Muscle layer of duodenum (tissue), 2 donors: ENCODE measurements around the gene TCF4.

ENCODE experiments used
- H3K27ac ChIP-seq: one replicate; pipeline ENCODE4 v1.7.0; 2013; ENCODE audit warnings: mild to moderate bottlenecking, low read length
- H3K27me3 ChIP-seq: one replicate; pipeline ENCODE4 v1.7.0; 2013; ENCODE audit warnings: low read depth, mild to moderate bottlenecking, control low read depth, low read length
- H3K36me3 ChIP-seq, 2 donors: one replicate each; pipeline ENCODE4 v1.7.0; 2013; ENCODE audit warnings: low read length in 2 of 2, control low read depth in 1 of 2, mild to moderate bottlenecking in 1 of 2; ENCODE audit not compliant: insufficient read depth in 2 of 2, control insufficient read depth in 1 of 2
- H3K4me1 ChIP-seq, 2 donors: one replicate each; pipeline ENCODE4 v1.7.0; 2013; ENCODE audit warnings: low read length in 2 of 2, mild to moderate bottlenecking in 2 of 2, control low read depth in 1 of 2, moderate library complexity in 1 of 2; ENCODE audit not compliant: insufficient read depth in 2 of 2, control insufficient read depth in 1 of 2
- H3K4me3 ChIP-seq, 2 donors: one replicate each; pipeline ENCODE4 v1.7.0; 2013; ENCODE audit warnings: low read length in 2 of 2, low read depth in 1 of 2, mild to moderate bottlenecking in 1 of 2
- H3K9me3 ChIP-seq, 2 donors: one replicate each; pipeline ENCODE4 v1.7.0; 2013; ENCODE audit warnings: low read length in 2 of 2, control low read depth in 1 of 2, mild to moderate bottlenecking in 1 of 2; ENCODE audit not compliant: control insufficient read depth in 1 of 2
- donor health status: healthy.

The TCF4 gene

DNA sequence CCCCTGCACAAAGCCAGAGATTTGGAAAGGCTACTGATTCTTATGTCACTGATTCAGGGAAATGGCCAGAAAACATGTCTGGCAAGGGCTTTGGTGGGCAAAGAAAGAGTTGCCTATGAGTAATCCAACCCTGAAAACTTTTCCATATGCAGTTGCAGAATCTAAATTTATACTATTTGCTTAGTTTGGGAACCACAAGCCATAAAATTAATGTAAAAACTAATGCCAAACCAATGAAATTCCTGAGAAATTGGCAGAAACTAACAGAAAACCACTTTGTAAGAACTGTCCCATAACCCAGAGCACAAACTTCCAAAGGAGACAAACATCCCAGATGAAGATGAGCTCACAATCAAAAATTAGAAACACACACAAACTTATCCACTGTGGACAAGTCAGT is 48.8 kb downstream of the TCF4 start:
- Histone ChIP-seq H3K4me3 (no peak overlapping the region), H3K27ac (no peak overlapping the region), H3K27me3 (no peaks in the 10 kb centered on the region), H3K9me3 (no peaks in the 10 kb centered on the region), H3K4me1 (peaks cover 0 to 5% of the 10 kb centered on the region in 2 donors), H3K36me3 (no peaks in the 10 kb centered on the region)

DNA sequence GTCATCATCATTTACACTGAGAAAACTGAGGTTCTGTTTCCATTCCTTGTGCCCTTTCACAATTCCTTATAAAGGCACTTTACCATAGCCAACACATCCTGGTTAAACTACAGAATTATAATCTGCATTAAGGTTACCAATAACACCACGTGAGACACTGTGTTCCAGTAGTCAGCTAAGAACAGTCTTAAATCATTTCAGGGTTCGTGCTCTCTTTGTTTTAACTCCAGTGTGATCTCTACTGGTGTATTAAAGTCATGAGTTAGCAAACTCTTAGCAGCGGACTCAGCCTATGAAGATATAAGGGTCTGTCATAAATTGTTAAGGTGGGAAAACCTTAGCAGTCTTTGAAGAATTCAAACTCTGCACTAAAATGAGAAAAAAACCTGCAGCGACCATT is 53.0 kb downstream of the TCF4 start:
- Histone ChIP-seq H3K27me3 (no peaks in the 10 kb centered on the region), H3K27ac (no peak overlapping the region), H3K4me1 (peaks cover 0 to 6% of the 10 kb centered on the region in 2 donors), H3K36me3 (no peaks in the 10 kb centered on the region), H3K4me3 (no peak overlapping the region), H3K9me3 (no peaks in the 10 kb centered on the region)

DNA sequence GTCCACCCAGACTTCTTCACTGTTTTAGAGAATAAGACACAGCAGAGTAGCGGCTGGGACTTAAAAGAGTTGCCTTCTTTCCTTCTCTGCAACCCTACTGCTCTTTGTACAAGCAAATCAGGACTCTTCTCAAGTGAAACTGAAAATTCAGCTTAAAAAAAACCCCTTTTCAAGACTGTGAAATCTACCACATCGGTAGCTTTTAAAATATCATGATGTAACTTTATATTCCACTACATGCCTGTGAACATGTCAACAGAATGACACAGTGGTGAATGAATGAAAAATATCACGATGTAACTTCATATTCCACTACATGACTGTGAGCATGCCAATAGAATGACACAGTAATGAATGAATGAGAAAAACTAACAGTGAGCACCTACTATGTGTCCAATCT is 53.4 kb downstream of the TCF4 start:
- no peaks in the 10 kb centered on the region for H3K27me3 ChIP-seq
- no peaks in the 10 kb centered on the region for H3K9me3 ChIP-seq
- H3K27ac ChIP-seq, result no peak overlapping the region
- H3K4me3 ChIP-seq, result no peak overlapping the region
- peaks cover 0 to 10% of the 10 kb centered on the region in 2 donors for H3K4me1 ChIP-seq
- no peaks in the 10 kb centered on the region for H3K36me3 ChIP-seq

DNA sequence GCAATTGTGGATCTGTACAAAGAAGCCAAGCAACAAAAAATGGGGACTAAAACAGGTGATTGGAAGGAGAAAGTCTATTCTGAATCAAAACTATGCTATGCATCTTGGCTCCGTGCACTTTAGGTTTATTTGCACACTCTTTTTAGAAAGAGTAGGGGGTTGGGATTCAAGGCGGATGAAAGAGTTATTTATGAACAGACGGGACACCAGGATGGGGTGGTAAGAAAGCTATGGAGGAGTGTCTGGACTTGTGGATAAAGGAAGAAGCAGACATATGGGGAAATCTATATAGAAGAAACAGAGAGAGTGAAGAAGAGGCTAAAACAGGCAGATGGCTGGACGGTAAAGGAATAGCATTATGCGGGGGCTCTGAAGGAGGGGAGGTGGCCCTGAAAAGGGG is 57.8 kb downstream of the TCF4 start:
- Histone ChIP-seq H3K4me3 (no peak overlapping the region), H3K36me3 (no peaks in the 10 kb centered on the region), H3K27me3 (no peaks in the 10 kb centered on the region), H3K4me1 (peaks cover 0 to 10% of the 10 kb centered on the region in 2 donors), H3K27ac (no peak overlapping the region), H3K9me3 (no peaks in the 10 kb centered on the region)

DNA sequence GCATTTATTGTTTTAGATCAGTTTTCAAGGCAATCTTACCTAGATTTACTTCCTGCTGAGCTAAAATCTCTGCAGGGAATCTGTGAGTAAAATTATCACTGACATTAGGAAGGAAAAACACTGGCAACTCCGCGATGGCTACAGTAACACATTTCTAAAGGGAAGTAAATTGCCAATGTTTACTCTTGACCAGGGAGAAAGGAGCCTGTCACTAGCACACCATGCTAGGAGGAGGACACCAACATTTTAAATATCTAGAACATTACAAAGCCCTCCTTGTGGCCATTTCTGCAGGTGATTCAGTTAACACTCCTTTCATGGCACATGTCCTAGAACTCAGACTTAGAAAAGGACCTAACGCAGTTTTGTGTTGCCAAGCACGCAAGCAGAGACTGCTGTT is 58.4 kb downstream of the TCF4 start:
- H3K4me1 ChIP-seq, result peaks cover 0 to 8% of the 10 kb centered on the region in 2 donors
- H3K27ac ChIP-seq, result no peak overlapping the region
- no peak overlapping the region for H3K4me3 ChIP-seq
- H3K27me3 ChIP-seq, result no peaks in the 10 kb centered on the region
- no peaks in the 10 kb centered on the region for H3K9me3 ChIP-seq
- H3K36me3 ChIP-seq, result no peaks in the 10 kb centered on the region

DNA sequence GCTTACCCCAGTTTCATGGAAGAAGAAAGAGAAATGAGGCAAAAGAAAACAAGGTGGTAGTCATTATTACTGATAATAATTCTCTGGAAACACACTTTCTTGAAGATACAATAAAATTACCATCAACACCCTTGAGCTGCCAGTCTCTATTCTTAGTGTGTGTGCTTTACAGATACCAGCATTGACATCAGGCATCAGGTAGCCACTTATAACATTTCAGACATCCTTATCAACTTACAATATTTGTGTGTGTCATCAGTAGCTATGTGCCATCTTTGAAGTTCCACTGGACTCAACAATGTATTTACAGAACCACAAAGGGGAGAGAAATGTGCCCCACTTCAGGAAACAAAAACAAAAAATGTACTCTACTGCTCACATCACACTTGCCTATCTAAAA is 62.1 kb downstream of the TCF4 start:
- H3K27me3 ChIP-seq, result no peaks in the 10 kb centered on the region
- no peaks in the 10 kb centered on the region for H3K9me3 ChIP-seq
- H3K36me3 ChIP-seq, result no peaks in the 10 kb centered on the region
- no peak overlapping the region for H3K27ac ChIP-seq
- no peak overlapping the region for H3K4me3 ChIP-seq
- H3K4me1 ChIP-seq, result peaks cover 0 to 4% of the 10 kb centered on the region in 2 donors

DNA sequence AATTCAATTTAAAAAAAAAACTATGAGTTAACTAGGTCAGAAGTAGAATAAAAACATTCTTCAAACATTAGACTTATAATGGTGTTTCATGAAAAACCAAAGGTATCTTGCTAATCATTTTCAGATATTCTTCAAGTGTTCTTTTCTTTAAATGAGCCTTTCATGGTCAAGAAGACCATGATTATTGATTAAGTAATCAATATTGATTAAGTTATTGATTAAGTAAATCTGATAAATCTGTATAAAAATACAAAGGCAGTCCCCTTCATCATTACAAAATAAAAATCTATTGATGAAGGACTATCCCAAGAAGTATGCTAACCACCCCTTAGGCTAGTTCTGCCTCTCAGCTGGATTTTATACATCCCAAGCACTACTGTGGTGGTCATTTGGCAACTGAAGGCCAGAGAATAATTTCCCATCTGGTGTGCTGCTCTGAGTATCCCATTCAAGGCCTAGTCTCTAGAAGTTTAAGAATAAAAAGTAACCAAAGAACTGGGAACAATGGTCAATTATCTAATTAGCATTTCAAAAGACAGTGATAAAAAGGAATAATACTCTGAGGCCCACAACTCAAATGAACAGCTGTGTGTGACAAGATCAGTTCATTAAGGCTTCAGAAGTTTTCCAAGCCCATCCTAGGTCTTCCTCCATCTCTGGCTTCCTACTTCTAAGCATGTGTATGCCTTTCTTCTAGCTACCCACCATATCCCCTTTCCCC is 63.5 kb downstream of the TCF4 start:
- Histone ChIP-seq H3K4me1 (no peaks in the 10 kb centered on the region), H3K4me3 (no peak overlapping the region), H3K36me3 (no peaks in the 10 kb centered on the region), H3K27me3 (no peaks in the 10 kb centered on the region), H3K9me3 (no peaks in the 10 kb centered on the region), H3K27ac (no peak overlapping the region)

DNA sequence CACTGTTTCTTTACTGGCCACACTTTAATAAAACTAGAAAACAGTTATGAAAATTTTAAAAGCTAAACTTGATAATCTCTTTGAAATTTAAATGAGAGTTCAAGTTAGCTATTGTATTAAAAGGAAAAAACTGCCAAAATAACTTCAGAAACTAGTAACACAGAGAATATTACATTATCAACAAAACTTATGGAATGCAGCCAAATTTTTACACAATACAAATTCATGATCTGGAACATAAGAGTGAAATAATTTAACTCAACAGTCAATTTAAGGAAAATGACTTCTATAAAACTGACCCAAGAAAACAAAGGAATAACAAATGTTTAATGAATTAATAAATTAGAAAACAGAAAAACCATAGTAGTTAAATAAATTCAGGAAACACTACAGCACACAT is 65.0 kb downstream of the TCF4 start:
- Histone ChIP-seq H3K27me3 (no peaks in the 10 kb centered on the region), H3K9me3 (no peaks in the 10 kb centered on the region), H3K4me1 (no peaks in the 10 kb centered on the region), H3K4me3 (no peak overlapping the region), H3K36me3 (no peaks in the 10 kb centered on the region), H3K27ac (no peak overlapping the region)

DNA sequence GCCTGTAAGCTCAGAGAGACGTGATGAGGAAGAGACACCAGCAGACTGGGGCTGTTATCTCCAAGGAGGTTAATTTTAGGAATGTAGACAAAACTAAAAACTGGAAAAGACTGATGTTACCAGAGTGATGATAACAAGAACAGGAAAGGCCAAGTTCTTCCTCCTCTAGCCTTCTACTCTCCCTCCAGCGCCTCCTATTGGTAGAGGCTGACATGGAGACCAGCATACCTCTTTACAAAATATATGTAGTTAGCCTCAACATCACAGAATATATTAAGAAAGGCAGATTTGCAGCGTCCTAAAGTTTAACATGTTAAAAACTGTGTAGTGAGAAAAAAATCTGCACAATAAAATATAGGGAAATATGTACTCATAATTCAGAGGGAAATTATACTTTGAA is 66.0 kb downstream of the TCF4 start:
- Histone ChIP-seq H3K36me3 (peaks cover 0 to 5% of the 10 kb centered on the region in 2 donors), H3K4me3 (no peak overlapping the region), H3K9me3 (peaks cover 0 to 3% of the 10 kb centered on the region in 2 donors), H3K27ac (no peak overlapping the region), H3K4me1 (no peaks in the 10 kb centered on the region), H3K27me3 (no peaks in the 10 kb centered on the region)

DNA sequence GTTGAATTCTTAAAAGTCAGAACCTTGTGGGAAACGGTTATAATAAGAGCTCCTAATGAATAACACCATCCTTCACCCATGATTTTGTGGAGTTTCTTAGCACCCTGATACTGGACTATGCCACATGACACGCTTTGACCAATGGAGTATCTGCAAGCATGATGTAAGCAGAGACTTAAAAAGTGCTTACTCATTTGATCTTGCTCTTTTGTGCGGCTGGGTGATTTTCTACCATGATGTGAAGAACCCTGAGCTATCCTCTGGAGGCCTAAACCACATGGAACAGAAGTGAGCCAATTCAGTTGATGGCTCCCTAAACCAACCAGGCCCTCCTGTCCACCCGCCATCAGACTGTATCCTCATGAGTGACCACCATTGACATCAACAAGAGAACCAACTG is 70.9 kb downstream of the TCF4 start:
- Histone ChIP-seq H3K27me3 (no peaks in the 10 kb centered on the region), H3K4me3 (no peak overlapping the region), H3K4me1 (no peaks in the 10 kb centered on the region), H3K27ac (no peak overlapping the region), H3K9me3 (peaks cover 0 to 3% of the 10 kb centered on the region in 2 donors), H3K36me3 (peaks cover 0 to 6% of the 10 kb centered on the region in 2 donors)

DNA sequence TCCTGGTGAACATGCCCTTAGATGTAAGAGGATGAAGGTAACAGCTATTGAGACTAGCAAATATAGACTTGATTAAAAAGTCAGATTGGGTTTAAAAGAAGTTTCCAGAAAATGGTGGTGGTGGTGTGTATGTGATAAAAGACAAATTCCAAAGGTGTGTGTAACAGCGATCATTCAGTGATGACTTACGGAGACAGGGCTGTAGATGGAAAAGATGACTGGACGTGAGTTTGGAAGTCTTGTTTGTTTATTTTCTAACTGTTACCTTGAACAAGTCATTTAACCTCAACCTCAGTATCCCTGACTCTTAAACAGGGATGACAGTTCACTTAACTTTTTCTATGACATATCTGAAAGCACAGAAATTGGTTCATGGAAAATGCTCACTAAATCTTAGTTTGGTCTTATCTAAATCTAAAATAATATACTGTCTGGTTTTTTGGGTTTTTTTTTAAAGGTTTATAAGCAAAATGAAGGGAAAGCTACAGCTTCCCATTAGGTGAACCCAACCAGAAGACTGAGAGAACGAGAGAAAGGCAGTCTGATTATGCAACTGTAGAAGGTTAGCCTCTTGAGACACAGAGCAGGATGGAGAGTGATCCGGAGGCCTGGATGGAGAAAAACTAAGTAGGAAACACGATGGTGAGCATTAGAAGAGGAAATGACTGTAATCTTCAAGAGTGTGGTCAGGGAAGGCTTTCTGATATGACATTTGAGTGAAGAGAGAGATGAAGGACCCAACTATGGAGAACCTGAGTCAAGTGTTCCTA is 71.9 kb downstream of the TCF4 start:
- peaks cover 0 to 3% of the 10 kb centered on the region in 2 donors for H3K9me3 ChIP-seq
- H3K27ac ChIP-seq, result no peak overlapping the region
- H3K27me3 ChIP-seq, result no peaks in the 10 kb centered on the region
- H3K4me3 ChIP-seq, result no peak overlapping the region
- H3K36me3 ChIP-seq, result peaks cover 0 to 6% of the 10 kb centered on the region in 2 donors
- no peaks in the 10 kb centered on the region for H3K4me1 ChIP-seq
